Esophagus muscularis mucosa (tissue), 4 donors: ENCODE measurements around the gene DSTYK.

ENCODE experiments used
- CTCF ChIP-seq, 3 experiments: fragments of 200-600 bp in 2 of 3; fragments of 450-650 bp in 1 of 3; sonication (generic) in 2 of 3; IDR thresholded peaks; one replicate each; pipeline ENCODE4 v1.5.1; 2017 to 2019; ENCODE audit warnings: antibody characterized with exemption in 3 of 3, mild to moderate bottlenecking in 2 of 3, moderate library complexity in 1 of 3
- EP300 ChIP-seq: sonication (generic); formaldehyde crosslinking; IDR thresholded peaks from one replicate; pipeline ENCODE4 v1.6.1; 2017; ENCODE audit warnings: antibody characterized with exemption
- POLR2AphosphoS5 ChIP-seq, 2 donors: sonication (generic); formaldehyde crosslinking; IDR thresholded peaks; one replicate each; pipeline ENCODE4 v1.6.1; 2017; ENCODE audit warnings: antibody characterized with exemption in 2 of 2

- TF ChIP-seq CTCF (IDR thresholded peaks at IDR 0.05) (no peak), POLR2AphosphoS5 (IDR thresholded peaks at IDR 0.05) (peak; percentile 53 to 76), EP300 (no peak)
Observed at GRCh38 chr1:205227584-205228013, 16.1 kb upstream of the DSTYK start, which contains the start of gene TMCC2.
